ENCODE measurements around the gene RFNG. TPM values are rescaled to one million over a fixed set of nuclear protein-coding genes. Genes with fewer than 3 reads are reported as not detected.

Gene RFNG
- total RNA-seq, 1 donor from 2014 or later, result 26.3 TPM

- DNase-seq (ENCODE audit: low read depth) (no peak), FAIRE-seq (no peak)
- Histone ChIP-seq H3K27me3 (ENCODE audit: control insufficient read depth, insufficient read depth, low read length) (no peaks in the 10 kb centered on the region), H3K4me3 (ENCODE audit: low read depth, low read length) (no peak overlapping the region), H3K36me3 (ENCODE audit: control insufficient read depth, insufficient read depth, low read length) (peaks cover 71% of the 10 kb centered on the region)
- no peak for TF ChIP-seq CTCF (IDR thresholded peaks at IDR 0.05; ENCODE audit: insufficient read depth, low read length, severe bottlenecking)
Observed at GRCh38 chr17:82092995-82093751, 41.6 kb upstream of the RFNG start.

- FAIRE-seq, result no peak
- H3K27me3 ChIP-seq (ENCODE audit: control insufficient read depth, insufficient read depth, low read length), result no peaks in the 10 kb centered on the region
- no peak for DNase-seq (ENCODE audit: low read depth)
- no peak for TF ChIP-seq CTCF (IDR thresholded peaks at IDR 0.05; ENCODE audit: insufficient read depth, low read length, severe bottlenecking)
- peaks cover 76% of the 10 kb centered on the region for H3K36me3 ChIP-seq (ENCODE audit: control insufficient read depth, insufficient read depth, low read length)
- no peak overlapping the region for H3K4me3 ChIP-seq (ENCODE audit: low read depth, low read length)
Observed at GRCh38 chr17:82092628-82092994, 41.0 kb upstream of the RFNG start.

- Histone ChIP-seq H3K27me3 (ENCODE audit: control insufficient read depth, insufficient read depth, low read length) (no peaks in the 10 kb centered on the region), H3K4me3 (ENCODE audit: low read depth, low read length) (no peak overlapping the region), H3K36me3 (ENCODE audit: control insufficient read depth, insufficient read depth, low read length) (peaks cover 81% of the 10 kb centered on the region)
- no peak for DNase-seq (ENCODE audit: low read depth)
- TF ChIP-seq CTCF (IDR thresholded peaks at IDR 0.05; ENCODE audit: insufficient read depth, low read length, severe bottlenecking), result no peak
- no peak for FAIRE-seq
Observed at GRCh38 chr17:82092094-82092586, 40.5 kb upstream of the RFNG start.

GRCh38 chr17:82091264-82092066 lies 39.9 kb upstream of the RFNG start:
- DNase-seq (ENCODE audit: low read depth) (no peak), FAIRE-seq (no peak)
- TF ChIP-seq CTCF (IDR thresholded peaks at IDR 0.05; ENCODE audit: insufficient read depth, low read length, severe bottlenecking), result no peak
- no peaks in the 10 kb centered on the region for H3K27me3 ChIP-seq (ENCODE audit: control insufficient read depth, insufficient read depth, low read length)
- H3K36me3 ChIP-seq (ENCODE audit: control insufficient read depth, insufficient read depth, low read length), result peaks cover 84% of the 10 kb centered on the region
- no peak overlapping the region for H3K4me3 ChIP-seq (ENCODE audit: low read depth, low read length)

- Histone ChIP-seq H3K27me3 (ENCODE audit: control insufficient read depth, insufficient read depth, low read length) (no peaks in the 10 kb centered on the region), H3K4me3 (ENCODE audit: low read depth, low read length) (no peak overlapping the region), H3K36me3 (ENCODE audit: control insufficient read depth, insufficient read depth, low read length) (peaks cover 85% of the 10 kb centered on the region)
- DNase-seq (ENCODE audit: low read depth) (no peak), FAIRE-seq (no peak)
- TF ChIP-seq CTCF (IDR thresholded peaks at IDR 0.05; ENCODE audit: insufficient read depth, low read length, severe bottlenecking), result no peak
Observed at GRCh38 chr17:82090549-82091263, 39.1 kb upstream of the RFNG start.
